ENCODE data around the gene TMEM229B. TPM values are rescaled to one million over a fixed set of nuclear protein-coding genes. Genes with fewer than 3 reads are reported as not detected.
A peak's percentile ranks its signal among the peaks of the same experiment; 100 is the strongest.

TMEM229B gene
- total RNA-seq = 2.3 TPM
- long read RNA-seq, full-length matches to known transcripts = 3 of 4 reads
- long read RNA-seq, partial matches to known transcripts = 0 of 4 reads
- long read RNA-seq, other reads (novel, unspliced or antisense) = 1 of 4 reads

DNA sequence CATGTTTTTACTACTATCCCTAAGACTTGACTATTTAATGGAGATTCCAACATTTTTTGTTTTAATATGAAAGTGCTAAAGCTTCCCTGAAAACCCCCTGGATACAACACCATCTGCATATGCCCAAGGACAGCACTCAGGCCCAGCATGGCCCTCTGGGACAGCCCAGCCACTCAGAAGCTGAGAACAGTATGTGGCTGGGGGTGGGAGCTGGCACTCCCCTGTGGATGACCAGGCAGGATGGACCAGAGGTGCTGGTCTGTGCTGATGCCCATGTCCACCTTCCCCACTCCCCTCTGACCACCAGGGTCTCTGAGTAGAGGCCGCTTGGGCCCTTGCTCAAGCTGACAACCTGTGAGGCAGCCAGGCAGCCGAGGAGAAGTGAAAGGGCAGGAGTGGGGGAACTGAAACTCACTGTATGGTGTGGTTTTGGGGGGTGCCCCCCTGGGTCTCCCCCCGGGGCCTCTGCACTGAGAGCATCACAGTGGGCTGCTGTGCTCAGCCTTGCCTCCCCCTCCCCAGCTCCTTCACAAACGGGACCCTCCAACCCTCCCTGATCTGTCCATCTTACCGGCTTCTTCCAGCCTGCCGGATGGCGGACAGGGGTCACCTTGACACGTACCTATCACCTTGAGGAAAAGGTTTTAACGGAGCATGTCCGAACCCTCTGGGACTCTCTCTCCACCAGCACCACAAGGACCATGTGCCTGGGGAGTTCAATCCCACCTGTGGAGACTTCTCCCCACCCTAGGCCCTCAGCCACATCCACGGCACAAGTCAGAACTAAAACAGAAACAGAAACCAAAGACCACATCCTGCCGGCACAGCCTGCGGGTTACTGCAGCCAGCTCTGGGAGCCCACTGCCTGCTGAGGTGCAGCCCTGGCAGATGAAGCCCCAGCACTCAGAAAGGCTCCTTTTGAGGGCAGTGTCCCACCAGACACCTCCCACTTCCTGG, at the start of gene TMEM229B:
TMEM229B (minus strand) TSS at position 785 of the 957 bp plus-strand sequence. CDS start 14,798 bp downstream, outside the sequence.
- no peak for ATAC-seq (ENCODE audit: poor library complexity)
- intact Hi-C loops (cut with DNase I) = loop anchor here (5.0 kb wide), 1 partner anchor 61 kb away; no protein-coding TSS in a partner anchor
- peak; percentile 53 for DNase-seq

DNA sequence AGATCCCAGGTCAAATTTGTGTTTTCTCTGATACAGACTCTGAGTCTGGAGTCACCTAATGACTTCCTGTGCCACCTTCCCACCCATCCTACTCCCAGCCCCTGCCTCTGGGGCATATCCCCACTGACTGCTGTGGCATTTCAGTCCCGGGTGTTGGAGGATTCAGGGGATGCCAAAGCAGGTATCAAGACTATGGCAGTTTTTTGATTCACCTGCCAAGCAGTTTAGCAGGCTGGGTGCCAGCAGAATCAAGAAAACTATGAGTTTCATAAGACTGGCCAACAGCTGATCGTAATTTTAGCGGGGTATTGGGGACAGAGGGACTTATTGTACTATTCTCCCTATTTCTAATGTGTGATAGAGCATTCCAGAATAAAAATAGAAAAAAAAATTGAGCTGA, 49.2 kb upstream of the TMEM229B start:
- intact Hi-C loops (cut with DNase I) = no loop called here
- DNase-seq (no peak), ATAC-seq (ENCODE audit: poor library complexity) (no peak)

DNA sequence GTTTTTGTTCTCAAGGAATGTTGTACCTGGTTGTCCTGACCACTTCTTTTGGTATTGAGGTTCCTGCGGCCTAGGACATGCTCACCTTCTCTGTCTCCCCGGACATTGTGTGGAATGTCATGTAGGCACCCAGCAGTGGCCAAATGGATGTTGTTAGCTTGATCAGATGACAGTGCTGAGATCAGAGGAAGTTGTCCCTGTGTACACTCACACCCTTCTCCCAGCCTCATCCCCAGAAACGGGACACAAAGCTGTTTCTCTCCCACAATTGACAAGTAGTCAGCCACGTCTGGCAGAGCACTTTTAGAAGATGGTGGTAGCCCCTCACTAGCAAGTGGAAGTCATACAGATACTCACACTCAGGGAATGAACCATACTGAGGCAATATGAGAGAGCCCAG, 47.6 kb upstream of the TMEM229B start:
- ATAC-seq (ENCODE audit: poor library complexity) = no peak
- DNase-seq = no peak
- intact Hi-C loops (cut with DNase I) = no loop called here

DNA sequence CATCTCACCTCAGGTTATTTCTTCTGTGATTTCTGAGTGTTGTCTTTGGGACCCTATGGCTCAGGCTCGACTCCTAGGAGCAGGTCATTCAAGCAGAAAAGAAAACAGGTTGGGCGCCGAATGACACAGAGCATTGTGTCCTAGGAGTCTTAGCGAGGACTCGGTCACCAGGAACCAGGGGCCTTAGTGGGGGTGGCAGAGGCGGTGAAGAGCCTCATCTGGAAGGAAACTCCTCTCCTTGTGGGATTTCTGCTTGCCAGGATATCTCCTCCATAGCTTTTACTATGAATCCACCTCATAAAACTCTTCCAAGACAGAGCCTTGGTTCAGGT, 45.2 kb upstream of the TMEM229B start:
- ATAC-seq (ENCODE audit: poor library complexity) (peak; percentile 23), DNase-seq (no peak)
- intact Hi-C loops (cut with DNase I) = no loop called here

GRCh38 chr14:67532998-67533753, 44.7 kb upstream of the TMEM229B start, which contains the start of gene PLEKHH1:
TSS of gene PLEKHH1 (plus strand) at chr14:67533290. CDS start at chr14:67541868, 8,578 bp downstream.
- ATAC-seq (ENCODE audit: poor library complexity) (peak; percentile 98), DNase-seq (peak; percentile 85)
- intact Hi-C loops (cut with DNase I) = no loop called here

- DNase-seq (no peak), ATAC-seq (ENCODE audit: poor library complexity) (no peak)
- intact Hi-C loops (cut with DNase I) = no loop called here
These were observed 44.1 kb upstream of the TMEM229B start for GRCh38 chr14:67532606-67532997.

DNA sequence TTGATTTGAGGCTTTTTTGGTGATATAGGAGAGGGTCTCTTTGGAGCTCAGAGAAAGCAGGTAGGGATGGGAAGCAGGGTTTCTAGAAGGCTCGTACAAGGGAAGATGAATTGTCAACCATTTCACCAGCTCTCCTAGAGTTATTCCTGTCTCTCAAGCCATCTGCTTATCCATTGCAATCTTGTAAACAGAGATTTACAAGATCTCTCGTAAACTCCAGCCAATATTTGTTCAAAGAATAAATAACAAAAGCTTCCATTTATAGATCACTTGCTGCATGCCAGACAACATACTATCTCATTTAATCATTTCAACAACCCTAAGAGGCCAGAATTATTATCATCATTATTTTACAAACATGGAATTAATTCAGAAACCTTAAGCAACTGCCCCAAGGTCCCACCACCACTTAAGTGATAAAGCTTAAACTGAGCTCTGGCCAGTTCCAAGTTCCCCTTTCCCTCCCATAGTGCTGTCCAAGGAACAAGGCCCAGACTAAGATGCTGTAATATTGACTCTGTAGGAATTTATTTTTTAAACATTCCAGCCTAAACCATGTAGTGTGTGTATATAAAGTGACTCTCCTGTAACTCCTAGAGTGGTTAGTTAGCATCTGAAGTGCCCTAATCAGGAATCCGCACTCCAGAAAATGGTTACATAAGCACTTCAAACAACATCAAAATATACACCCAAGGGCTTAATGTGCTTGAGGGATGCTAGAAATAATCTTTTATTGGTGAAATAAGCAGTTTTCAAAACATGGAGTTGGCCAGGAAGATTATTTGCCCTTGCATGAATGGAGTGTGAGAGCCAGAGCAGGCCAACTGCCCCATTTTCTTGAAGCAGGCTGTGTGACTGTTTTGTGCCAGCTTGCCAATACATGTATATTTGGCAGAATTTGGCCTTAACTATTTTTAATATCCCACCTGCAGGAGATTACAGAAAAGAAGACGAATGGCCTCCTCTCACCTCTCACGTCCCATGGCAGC, 41.7 kb upstream of the TMEM229B start:
- intact Hi-C loops (cut with DNase I) = no loop called here
- DNase-seq (no peak), ATAC-seq (ENCODE audit: poor library complexity) (no peak)

GRCh38 chr14:67528276-67528675, 39.8 kb upstream of the TMEM229B start:
- no peak for ATAC-seq (ENCODE audit: poor library complexity)
- no peak for DNase-seq
- intact Hi-C loops (cut with DNase I) = no loop called here

DNA sequence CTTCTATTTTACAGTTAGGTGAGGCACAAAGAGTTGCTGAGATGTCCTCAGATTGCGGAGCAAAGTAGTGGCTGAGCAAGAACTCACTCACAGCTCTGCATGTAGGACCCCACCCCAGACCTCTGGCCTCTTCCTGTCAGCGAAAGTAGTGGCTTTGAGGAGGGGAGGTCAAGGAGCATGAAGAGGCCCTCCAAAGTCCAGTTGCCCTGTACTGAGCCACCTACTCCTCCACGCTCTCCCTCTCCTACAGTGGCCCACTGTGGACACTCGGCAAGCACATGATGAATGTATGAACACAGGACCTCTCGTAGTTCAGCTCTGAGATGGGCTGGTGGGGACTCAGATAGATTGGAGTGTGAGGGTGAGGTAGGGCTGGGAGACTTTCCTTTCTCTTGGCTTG, 39.2 kb upstream of the TMEM229B start:
- intact Hi-C loops (cut with DNase I) = no loop called here
- DNase-seq = no peak
- no peak for ATAC-seq (ENCODE audit: poor library complexity)

DNA sequence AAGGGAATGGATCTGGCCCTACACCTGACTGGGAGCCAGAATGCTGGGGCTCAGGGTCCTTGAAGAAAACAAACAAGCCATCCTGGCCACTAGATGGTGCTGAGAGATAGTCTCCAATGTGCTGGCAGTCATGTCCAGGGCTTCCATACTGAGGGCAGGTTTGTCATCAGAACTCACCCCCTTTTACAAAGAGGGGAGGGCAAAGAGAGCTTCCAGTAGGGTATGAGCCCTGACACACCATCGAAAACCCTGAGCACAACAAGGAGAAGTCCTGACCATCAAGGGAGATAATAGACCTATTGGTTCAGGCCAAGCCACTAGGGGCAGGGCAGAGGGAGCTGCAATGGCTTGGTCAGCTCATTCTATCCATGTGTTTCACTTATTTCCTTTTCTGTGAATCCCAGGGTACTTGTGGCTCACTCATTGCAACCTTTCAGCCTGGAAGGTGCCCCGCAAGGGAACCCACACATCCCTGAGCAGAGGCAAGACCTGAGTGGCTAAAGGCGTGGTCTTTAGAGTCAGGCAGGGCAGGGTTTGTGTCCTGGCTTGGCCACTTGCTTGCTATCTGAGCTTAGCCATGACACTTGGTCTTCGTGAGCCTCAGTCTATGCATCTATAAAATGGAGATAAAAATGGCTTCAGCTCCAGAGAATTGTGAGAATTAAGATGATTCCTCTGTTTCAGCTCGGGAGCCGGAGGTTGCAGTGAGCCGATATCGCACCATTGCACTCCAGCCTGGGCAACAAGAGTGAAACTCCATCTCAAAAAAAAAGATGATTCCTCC, 38.3 kb upstream of the TMEM229B start:
- ATAC-seq (ENCODE audit: poor library complexity) = peak; percentile 75
- DNase-seq = no peak
- intact Hi-C loops (cut with DNase I) = no loop called here

- DNase-seq (no peak), ATAC-seq (ENCODE audit: poor library complexity) (no peak)
- intact Hi-C loops (cut with DNase I) = no loop called here
These were observed 37.7 kb upstream of the TMEM229B start for GRCh38 chr14:67526181-67526580.

DNA sequence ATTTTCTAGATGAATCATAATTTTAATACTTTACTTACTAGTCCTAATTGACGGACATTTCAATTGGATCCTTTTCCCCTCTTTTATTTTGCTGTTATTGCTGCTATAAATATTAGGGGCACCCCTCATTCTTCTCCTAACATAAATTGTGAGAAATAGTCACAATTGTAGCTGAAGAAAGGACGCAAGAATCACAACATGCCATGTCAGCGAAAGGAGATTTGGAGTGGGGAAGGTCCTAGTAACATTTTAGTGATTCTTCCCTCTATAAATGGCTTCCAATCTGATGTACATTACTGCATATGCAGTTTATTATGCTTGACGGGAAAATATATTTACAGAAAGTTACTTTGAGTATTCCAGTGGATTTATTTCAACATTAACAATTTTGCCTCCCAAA, 36.9 kb upstream of the TMEM229B start:
- intact Hi-C loops (cut with DNase I) = no loop called here
- DNase-seq (no peak), ATAC-seq (ENCODE audit: poor library complexity) (no peak)

DNA sequence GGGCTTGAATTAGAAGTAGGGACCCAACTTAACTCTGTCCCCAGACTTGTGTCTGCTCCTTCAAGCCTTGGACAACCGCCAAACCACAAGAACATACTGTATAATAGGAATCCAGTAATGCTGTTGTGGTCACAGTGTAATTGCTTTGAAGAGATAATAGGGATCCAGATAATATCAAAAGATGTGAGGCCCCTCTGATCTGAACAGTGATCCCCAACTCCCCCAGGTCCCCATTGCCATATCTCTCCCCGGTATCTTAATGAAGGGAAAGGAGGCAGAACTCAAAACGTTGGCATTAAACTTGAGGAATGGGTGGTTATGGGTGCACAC, 36.1 kb upstream of the TMEM229B start:
- intact Hi-C loops (cut with DNase I) = no loop called here
- DNase-seq = no peak
- ATAC-seq (ENCODE audit: poor library complexity) = no peak

GRCh38 chr14:67523764-67524633, 35.5 kb upstream of the TMEM229B start:
- DNase-seq (no peak), ATAC-seq (ENCODE audit: poor library complexity) (no peak)
- intact Hi-C loops (cut with DNase I) = no loop called here

DNA sequence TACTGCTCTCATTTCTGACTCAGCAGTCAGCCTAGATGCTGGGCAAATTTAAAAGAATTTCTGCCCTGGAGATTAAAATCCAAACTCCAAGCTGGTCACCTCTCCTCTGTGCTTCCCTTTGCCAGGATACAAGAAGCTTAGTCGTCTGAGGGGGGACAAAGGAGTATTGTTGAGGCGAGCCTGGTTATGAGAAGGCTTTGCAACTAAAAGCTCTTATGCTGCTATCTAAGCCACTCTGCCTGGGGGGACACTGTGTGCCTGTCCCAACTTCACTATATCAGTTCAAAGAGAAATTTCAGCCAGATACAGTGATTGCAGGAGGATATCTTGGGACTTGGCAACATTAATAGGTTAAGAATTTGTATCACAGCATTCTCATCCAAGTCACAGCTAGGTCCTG, 33.7 kb upstream of the TMEM229B start:
- ATAC-seq (ENCODE audit: poor library complexity) (peak; percentile 36), DNase-seq (no peak)
- intact Hi-C loops (cut with DNase I) = no loop called here

GRCh38 chr14:67520482-67520881, 32.0 kb upstream of the TMEM229B start:
- ATAC-seq (ENCODE audit: poor library complexity) (no peak), DNase-seq (no peak)
- intact Hi-C loops (cut with DNase I) = no loop called here

DNA sequence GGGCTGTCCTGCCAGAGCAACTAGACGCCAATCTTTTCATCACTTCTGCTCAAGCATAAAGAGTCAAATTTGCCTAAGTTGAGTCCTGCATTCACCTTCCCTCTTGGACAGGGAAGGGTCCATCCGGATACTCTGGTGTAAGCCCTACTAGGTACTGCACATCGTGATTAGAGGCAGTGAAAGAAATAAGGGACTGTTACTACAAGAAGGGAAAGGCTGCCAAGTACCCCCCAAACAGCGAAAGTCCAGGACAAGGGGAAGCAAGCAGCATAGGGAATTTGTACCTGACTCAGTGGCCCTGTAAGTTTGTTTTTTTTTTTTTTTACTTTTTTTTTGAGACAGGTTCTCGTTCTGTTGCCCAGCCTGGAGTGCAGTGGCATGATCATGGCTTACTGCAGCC, 30.9 kb upstream of the TMEM229B start:
- ATAC-seq (ENCODE audit: poor library complexity) = no peak
- no peak for DNase-seq
- intact Hi-C loops (cut with DNase I) = no loop called here

Data from Right ventricle myocardium superior (tissue), 1 donor.